ENCODE measurements around the gene PLPP1. TPM values are rescaled to one million over a fixed set of nuclear protein-coding genes. Genes with fewer than 3 reads are reported as not detected.
A peak's percentile ranks its signal among the peaks of the same experiment; 100 is the strongest.

Gene PLPP1
- total and polyA plus RNA-seq, 2 experiments from 2014 or later, result 39.1 to 97.1 TPM

- Mint-ChIP-seq H3K36me3 (ENCODE audit: low read depth) (no peaks in the 10 kb centered on the region), H3K4me1 (peaks cover 2% of the 10 kb centered on the region; the same call in 2 of the 3 replicates), H3K9me3 (no peaks in the 10 kb centered on the region), H3K4me3 (no peak overlapping the region), H3K27me3 (ENCODE audit: insufficient read depth, low read depth, poor library complexity) (no peaks in the 10 kb centered on the region), H3K27ac (no peak overlapping the region)
- no peak overlapping the region for H3K27ac ChIP-seq (ENCODE audit: low read depth)
- no peak overlapping the region for H3K4me2 ChIP-seq
- TF ChIP-seq, protein P1, sequence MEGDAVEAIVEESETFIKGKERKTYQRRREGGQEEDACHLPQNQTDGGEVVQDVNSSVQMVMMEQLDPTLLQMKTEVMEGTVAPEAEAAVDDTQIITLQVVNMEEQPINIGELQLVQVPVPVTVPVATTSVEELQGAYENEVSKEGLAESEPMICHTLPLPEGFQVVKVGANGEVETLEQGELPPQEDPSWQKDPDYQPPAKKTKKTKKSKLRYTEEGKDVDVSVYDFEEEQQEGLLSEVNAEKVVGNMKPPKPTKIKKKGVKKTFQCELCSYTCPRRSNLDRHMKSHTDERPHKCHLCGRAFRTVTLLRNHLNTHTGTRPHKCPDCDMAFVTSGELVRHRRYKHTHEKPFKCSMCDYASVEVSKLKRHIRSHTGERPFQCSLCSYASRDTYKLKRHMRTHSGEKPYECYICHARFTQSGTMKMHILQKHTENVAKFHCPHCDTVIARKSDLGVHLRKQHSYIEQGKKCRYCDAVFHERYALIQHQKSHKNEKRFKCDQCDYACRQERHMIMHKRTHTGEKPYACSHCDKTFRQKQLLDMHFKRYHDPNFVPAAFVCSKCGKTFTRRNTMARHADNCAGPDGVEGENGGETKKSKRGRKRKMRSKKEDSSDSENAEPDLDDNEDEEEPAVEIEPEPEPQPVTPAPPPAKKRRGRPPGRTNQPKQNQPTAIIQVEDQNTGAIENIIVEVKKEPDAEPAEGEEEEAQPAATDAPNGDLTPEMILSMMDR (conservative IDR thresholded peaks at IDR 0.05; ENCODE audit: low read depth in 2 of 2), result peak in 1 of 2 experiments; percentile 12; a peak in 1 of 4 replicates
- TF ChIP-seq ZNF114 (CRISPR knock-in tag; IDR thresholded peaks at IDR 0.05), result no peak
- no peak for TF ChIP-seq ZNF331 (CRISPR knock-in tag; IDR thresholded peaks at IDR 0.05; ENCODE audit: low read depth)
- no peaks in the 10 kb centered on the region for H3F3A ChIP-seq (replicated peaks; ENCODE audit: low read depth)
- ATAC-seq, result no peak
- H2AFZ ChIP-seq, result no peak overlapping the region
- no peaks in the 10 kb centered on the region for H4K20me1 ChIP-seq (replicated peaks; ENCODE audit: insufficient read depth)
- no peaks in the 10 kb centered on the region for H3K36me3 ChIP-seq (ENCODE audit: insufficient read depth)
- 0 out of 2 replicates have a peak, but pooled peaks cover 4% of the 10 kb centered on the region for H3K4me1 ChIP-seq (ENCODE audit: insufficient read depth)
- no peak overlapping the region for H3K4me3 ChIP-seq
- H3K9me2 ChIP-seq (ENCODE audit: insufficient read depth), result peaks cover 5% of the 10 kb centered on the region; the same call in 1 of the 2 replicates
- no peak for DNase-seq (ENCODE audit: low spot score)
- H3K79me2 ChIP-seq (replicated peaks; ENCODE audit: insufficient read depth), result no peaks in the 10 kb centered on the region
- H3K27me3 ChIP-seq (ENCODE audit: insufficient read depth), result no peaks in the 10 kb centered on the region
Measured at GRCh38 chr5:55546947-55547346, 12.2 kb upstream of the PLPP1 start.

DNA sequence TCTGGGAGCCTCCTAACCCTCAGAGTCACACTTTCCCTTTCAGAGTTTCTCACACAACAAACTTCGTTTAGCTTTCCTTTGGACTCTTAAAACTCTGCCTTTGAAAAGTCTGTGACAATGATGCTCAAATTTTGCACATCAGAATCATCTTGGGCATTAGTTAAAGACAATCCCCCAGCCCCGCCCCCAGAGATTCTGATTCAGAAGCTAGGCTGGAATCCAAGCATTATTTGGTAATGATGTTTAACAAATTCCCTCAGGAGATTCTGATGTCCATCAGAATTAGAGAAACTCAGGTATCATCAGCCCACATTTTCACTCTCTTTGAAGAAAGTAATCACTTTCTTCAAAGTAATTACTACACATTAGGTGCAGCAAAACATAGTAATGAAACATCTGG lies 9.6 kb upstream of the PLPP1 start:
- Histone ChIP-seq H3K9me2 (ENCODE audit: insufficient read depth) (peaks cover 5% of the 10 kb centered on the region; the same call in 1 of the 2 replicates), H3K36me3 (ENCODE audit: insufficient read depth) (no peaks in the 10 kb centered on the region), H3F3A (replicated peaks; ENCODE audit: low read depth) (no peaks in the 10 kb centered on the region), H3K79me2 (replicated peaks; ENCODE audit: insufficient read depth) (no peaks in the 10 kb centered on the region), H2AFZ (peak overlapping the region; percentile 17; the same call in 1 of the 2 replicates), H3K4me2 (no peak overlapping the region), H3K27ac (ENCODE audit: low read depth) (no peak overlapping the region; the same call in 1 of the 2 replicates), H3K4me3 (no peak overlapping the region), H3K4me1 (ENCODE audit: insufficient read depth) (peaks cover 24% of the 10 kb centered on the region), H3K27me3 (ENCODE audit: insufficient read depth) (no peaks in the 10 kb centered on the region), H4K20me1 (replicated peaks; ENCODE audit: insufficient read depth) (no peaks in the 10 kb centered on the region)
- Mint-ChIP-seq H3K27me3 (ENCODE audit: insufficient read depth, low read depth, poor library complexity) (no peaks in the 10 kb centered on the region), H3K4me1 (peaks cover 11% of the 10 kb centered on the region), H3K36me3 (ENCODE audit: low read depth) (no peaks in the 10 kb centered on the region), H3K27ac (no peak overlapping the region), H3K4me3 (no peak overlapping the region), H3K9me3 (no peaks in the 10 kb centered on the region)
- DNase-seq (ENCODE audit: low spot score) (no peak), ATAC-seq (no peak)
- no peak for TF ChIP-seq ZNF331 (CRISPR knock-in tag; IDR thresholded peaks at IDR 0.05; ENCODE audit: low read depth)
- no peak for TF ChIP-seq ETS1 (IDR thresholded peaks at IDR 0.05)
- no peak for TF ChIP-seq STAT1 (IDR thresholded peaks at IDR 0.05; ENCODE audit: unreplicated experiment)
- TF ChIP-seq ZNF114 (CRISPR knock-in tag; IDR thresholded peaks at IDR 0.05), result no peak
- no peak for TF ChIP-seq EZH2 (IDR thresholded peaks at IDR 0.05; ENCODE audit: low read depth, unreplicated experiment)
